GM18873 (cell line): ENCODE measurements around the gene CD320.
"Not testable (repeated sequence)": the region's sequence is repeated elsewhere in the genome, so short reads cannot be mapped to it uniquely, and the experiment has no call there.

ENCODE experiments used
- ATAC-seq: cut with Tn5 transposase; IDR thresholded peaks from one replicate; pipeline ENCODE4 v1.9.1; 2021; ENCODE audit warnings: mild to moderate bottlenecking, moderate library complexity, moderate number of reproducible peaks; ENCODE audit not compliant: unreplicated experiment, low FRiP score

Gene CD320

GRCh38 chr19:8307965-8308866 is at the start of gene CD320:
Gene CD320 (minus strand): TSS chr19:8308358. CDS start chr19:8308290, 68 bp downstream.
- peak; percentile 56 for ATAC-seq

- no peak for ATAC-seq
These were observed 48.9 kb upstream of the CD320 start for GRCh38 chr19:8357007-8357521.

GRCh38 chr19:8355631-8356402 is 47.7 kb upstream of the CD320 start:
- no peak for ATAC-seq

GRCh38 chr19:8352845-8353244 is 44.7 kb upstream of the CD320 start:
- ATAC-seq, result not testable (repeated sequence)

GRCh38 chr19:8352134-8352827 is 44.1 kb upstream of the CD320 start:
- ATAC-seq, result no peak

- not testable (repeated sequence) for ATAC-seq
These were observed 41.6 kb upstream of the CD320 start for GRCh38 chr19:8349629-8350372.

GRCh38 chr19:8343483-8343844 is 35.3 kb upstream of the CD320 start:
- no peak for ATAC-seq

- ATAC-seq, result no peak
These were observed 34.7 kb upstream of the CD320 start, which contains the start of gene KANK3 for GRCh38 chr19:8342684-8343482. Gene KANK3 (minus strand): TSS chr19:8343262. CDS start chr19:8337828, 5,434 bp downstream.

- ATAC-seq, result no peak
These were observed 34.1 kb upstream of the CD320 start for GRCh38 chr19:8342316-8342683.

- not testable (repeated sequence) for ATAC-seq
These were observed 33.3 kb upstream of the CD320 start for GRCh38 chr19:8341504-8341903.

- ATAC-seq, result no peak
These were observed 32.4 kb upstream of the CD320 start for GRCh38 chr19:8340341-8341096.

- no peak for ATAC-seq
These were observed 30.7 kb upstream of the CD320 start for GRCh38 chr19:8338835-8339234.

- ATAC-seq, result no peak
These were observed 29.6 kb upstream of the CD320 start for GRCh38 chr19:8337728-8338127.

- ATAC-seq, result no peak
These were observed 28.5 kb upstream of the CD320 start for GRCh38 chr19:8336660-8337059.

- no peak for ATAC-seq
These were observed 28.0 kb upstream of the CD320 start for GRCh38 chr19:8336072-8336569.

- no peak for ATAC-seq
These were observed 27.3 kb upstream of the CD320 start for GRCh38 chr19:8335343-8336071.

GRCh38 chr19:8334458-8335342 is 26.5 kb upstream of the CD320 start:
- ATAC-seq, result no peak
